ENCODE measurements around the gene DTYMK. TPM values are rescaled to one million over a fixed set of nuclear protein-coding genes. Genes with fewer than 3 reads are reported as not detected.

The DTYMK gene
- total and polyA plus RNA-seq, 2 of the 8 experiments (the other 6 are each of a cell fraction or from before 2014, with no cell fraction given): 58.3 to 69.9 TPM

GRCh38 chr2:241627675-241628074 is 58.9 kb downstream of the DTYMK start (continued):
- TF ChIP-seq CHD7 (IDR thresholded peaks at IDR 0.05; ENCODE audit: insufficient replicate concordance, low read length): no peak
- TF ChIP-seq RFX5 (IDR thresholded peaks at IDR 0.05; ENCODE audit: borderline replicate concordance, low read depth, low read length): no peak
- no peak for TF ChIP-seq RBBP5 (IDR thresholded peaks at IDR 0.05; ENCODE audit: borderline replicate concordance, low read depth, low read length)
- no peak for TF ChIP-seq BRCA1 (IDR thresholded peaks at IDR 0.05; ENCODE audit: low read depth, low read length)
- no peak for TF ChIP-seq TAF1 (IDR thresholded peaks at IDR 0.05; ENCODE audit: low read depth, low read length)
- no peak for TF ChIP-seq MAFK (IDR thresholded peaks at IDR 0.05; ENCODE audit: low read depth, low read length)
- no peak for TF ChIP-seq TBP (IDR thresholded peaks at IDR 0.05; ENCODE audit: low read depth, low read length)
- TF ChIP-seq SP1 (IDR thresholded peaks at IDR 0.05; ENCODE audit: low read depth, low read length): no peak
- TF ChIP-seq BCL11A (IDR thresholded peaks at IDR 0.05; ENCODE audit: low read depth in 2 of 2, low read length in 2 of 2): no peak
- no peak for TF ChIP-seq TAF7 (optimal IDR thresholded peaks at IDR 0.05; ENCODE audit: borderline replicate concordance, low read depth, low read length)
- TF ChIP-seq EGR1 (IDR thresholded peaks at IDR 0.05; ENCODE audit: borderline replicate concordance, low read depth, low read length): no peak
- TF ChIP-seq EP300 (IDR thresholded peaks at IDR 0.05; ENCODE audit: borderline replicate concordance in 1 of 2, low read depth in 2 of 2, low read length in 2 of 2): no peak
- TF ChIP-seq JUND (IDR thresholded peaks at IDR 0.05; ENCODE audit: low read length): no peak
